ENCODE measurements around the gene HSD11B1.

HSD11B1 gene

DNA sequence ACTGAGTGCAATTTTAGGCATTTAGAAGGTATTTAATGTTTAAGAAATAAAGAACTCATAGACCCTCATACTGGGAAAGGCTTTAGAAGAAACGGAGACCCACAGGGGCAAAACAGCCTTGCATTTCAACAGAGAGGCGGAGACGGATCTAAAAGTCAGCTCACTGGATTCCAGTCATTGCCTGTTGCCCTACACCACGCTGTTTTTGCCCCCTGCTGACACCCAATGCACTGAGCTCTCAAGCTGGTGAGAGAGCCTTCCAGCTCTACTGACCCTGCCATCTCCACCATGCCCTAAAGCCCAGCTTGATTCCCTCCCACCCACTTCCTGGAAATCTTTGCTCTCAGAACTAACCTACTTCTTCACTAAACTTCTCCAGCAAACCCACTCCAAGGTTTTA lies 44.0 kb downstream of the HSD11B1 start:
- TF ChIP-seq, protein P1, sequence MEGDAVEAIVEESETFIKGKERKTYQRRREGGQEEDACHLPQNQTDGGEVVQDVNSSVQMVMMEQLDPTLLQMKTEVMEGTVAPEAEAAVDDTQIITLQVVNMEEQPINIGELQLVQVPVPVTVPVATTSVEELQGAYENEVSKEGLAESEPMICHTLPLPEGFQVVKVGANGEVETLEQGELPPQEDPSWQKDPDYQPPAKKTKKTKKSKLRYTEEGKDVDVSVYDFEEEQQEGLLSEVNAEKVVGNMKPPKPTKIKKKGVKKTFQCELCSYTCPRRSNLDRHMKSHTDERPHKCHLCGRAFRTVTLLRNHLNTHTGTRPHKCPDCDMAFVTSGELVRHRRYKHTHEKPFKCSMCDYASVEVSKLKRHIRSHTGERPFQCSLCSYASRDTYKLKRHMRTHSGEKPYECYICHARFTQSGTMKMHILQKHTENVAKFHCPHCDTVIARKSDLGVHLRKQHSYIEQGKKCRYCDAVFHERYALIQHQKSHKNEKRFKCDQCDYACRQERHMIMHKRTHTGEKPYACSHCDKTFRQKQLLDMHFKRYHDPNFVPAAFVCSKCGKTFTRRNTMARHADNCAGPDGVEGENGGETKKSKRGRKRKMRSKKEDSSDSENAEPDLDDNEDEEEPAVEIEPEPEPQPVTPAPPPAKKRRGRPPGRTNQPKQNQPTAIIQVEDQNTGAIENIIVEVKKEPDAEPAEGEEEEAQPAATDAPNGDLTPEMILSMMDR (IDR thresholded peaks at IDR 0.05; ENCODE audit: extremely low read depth, insufficient read depth, missing control alignments) = no peak
- in situ Hi-C loops (cut with MboI; ENCODE audit: low pct_unique_long_range_greater_than_20kb, low sequenced_read_pairs, unreplicated experiment) = no loop called here
- no peak for DNase-seq (ENCODE audit: low spot score)

DNA sequence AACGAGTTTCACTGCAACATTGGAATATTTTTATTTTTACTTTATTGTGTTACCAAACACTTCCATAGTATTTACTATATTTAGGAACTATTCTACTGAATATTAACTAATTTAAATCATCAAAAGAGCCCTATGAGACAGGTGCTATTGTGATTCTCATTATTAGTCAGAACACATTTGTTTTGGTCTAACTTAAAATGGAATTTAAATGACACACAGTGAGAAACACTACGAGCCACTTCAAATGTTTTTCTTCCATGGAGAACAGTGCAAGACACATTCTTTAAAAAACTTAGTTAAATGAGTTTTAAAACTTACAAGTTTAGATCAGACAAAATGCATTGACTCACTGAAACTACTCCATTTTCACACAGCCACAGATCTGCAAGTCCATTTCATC lies 44.6 kb downstream of the HSD11B1 start:
- DNase-seq (ENCODE audit: low spot score) = no peak
- in situ Hi-C loops (cut with MboI; ENCODE audit: low pct_unique_long_range_greater_than_20kb, low sequenced_read_pairs, unreplicated experiment) = no loop called here
- TF ChIP-seq, protein P1 (IDR thresholded peaks at IDR 0.05; ENCODE audit: extremely low read depth, insufficient read depth, missing control alignments) = no peak

DNA sequence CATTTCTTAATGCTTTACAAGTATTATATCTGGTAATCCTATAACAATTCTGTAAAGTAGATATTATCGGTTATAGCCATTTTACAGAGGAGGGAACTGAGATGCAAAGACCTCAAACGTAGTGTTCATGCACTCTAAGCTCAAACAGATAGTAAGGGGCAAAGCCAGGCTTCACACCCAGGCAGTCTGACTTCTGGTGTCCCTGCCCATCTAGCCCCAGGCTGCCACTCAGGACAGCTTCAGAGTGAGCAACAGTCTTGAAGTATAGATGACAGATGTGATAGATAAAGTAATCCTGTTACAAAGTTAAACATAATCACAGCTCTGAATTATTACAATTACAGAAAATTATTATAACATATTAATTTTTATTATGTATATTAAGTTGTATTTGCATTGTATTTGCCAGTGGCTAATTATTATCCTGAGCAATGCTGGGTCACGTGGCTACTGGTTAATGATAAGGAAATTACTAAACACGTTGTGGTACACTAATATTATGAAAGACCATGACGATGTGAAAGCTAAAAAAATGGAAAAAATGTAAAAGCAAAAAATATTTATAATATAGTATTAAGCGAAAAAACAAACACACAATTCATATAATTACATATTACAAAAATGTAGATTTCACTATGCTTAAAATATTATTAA lies 45.2 kb downstream of the HSD11B1 start:
- in situ Hi-C loops (cut with MboI; ENCODE audit: low pct_unique_long_range_greater_than_20kb, low sequenced_read_pairs, unreplicated experiment) = no loop called here
- DNase-seq (ENCODE audit: low spot score) = no peak
- TF ChIP-seq, protein P1 (IDR thresholded peaks at IDR 0.05; ENCODE audit: extremely low read depth, insufficient read depth, missing control alignments) = no peak

DNA sequence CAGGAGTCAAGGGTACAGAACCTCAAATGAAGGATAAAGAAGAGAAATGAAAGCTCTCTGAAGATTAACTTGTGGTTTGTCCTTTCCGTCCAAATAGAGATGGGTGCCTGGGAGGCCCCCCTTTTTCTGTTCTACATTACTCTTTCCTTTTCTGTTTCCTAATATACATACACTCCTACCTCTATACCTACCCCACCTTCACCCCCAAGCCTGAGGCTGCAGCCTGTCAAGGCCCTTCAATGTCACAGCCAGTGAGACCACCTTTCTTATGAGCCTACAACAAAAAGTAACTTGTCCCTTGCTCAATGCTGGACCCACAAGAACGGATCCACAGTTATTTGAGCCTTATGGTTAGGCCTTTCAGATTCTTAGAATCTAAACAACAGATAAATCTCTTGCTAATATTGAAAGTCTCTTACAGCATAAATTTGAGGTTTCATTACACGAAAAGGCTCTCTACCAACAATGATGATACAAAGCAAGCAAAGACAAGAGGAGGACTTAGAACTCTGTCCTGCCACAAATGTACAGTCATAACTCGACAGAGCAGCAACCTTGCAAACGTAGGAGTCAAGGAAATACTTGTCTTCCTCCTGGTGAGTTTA lies 47.1 kb downstream of the HSD11B1 start:
- DNase-seq (ENCODE audit: low spot score) = peak; percentile 71
- TF ChIP-seq, protein P1 (IDR thresholded peaks at IDR 0.05; ENCODE audit: extremely low read depth, insufficient read depth, missing control alignments) = no peak
- in situ Hi-C loops (cut with MboI; ENCODE audit: low pct_unique_long_range_greater_than_20kb, low sequenced_read_pairs, unreplicated experiment) = no loop called here

DNA sequence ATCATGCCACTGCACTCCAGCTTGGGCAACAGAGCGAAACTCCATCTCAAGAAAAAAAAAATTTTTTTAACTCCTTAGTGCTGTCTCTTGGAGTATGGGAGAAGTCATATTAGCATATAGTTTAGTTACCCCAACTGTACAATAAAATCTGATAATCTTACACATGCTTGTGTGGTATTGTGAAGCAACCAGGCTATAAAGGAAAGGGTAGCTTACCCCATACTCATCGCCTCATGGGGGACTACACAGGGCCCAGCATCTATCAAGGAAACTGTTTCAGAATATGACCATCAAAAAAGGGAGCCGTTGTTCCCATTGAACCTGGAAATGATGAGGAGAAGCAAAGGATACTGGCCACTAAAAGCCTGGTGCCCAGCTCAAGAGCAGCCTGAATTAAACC lies 48.2 kb downstream of the HSD11B1 start:
- in situ Hi-C loops (cut with MboI; ENCODE audit: low pct_unique_long_range_greater_than_20kb, low sequenced_read_pairs, unreplicated experiment) = no loop called here
- DNase-seq (ENCODE audit: low spot score) = no peak
- TF ChIP-seq, protein P1 (IDR thresholded peaks at IDR 0.05; ENCODE audit: extremely low read depth, insufficient read depth, missing control alignments) = no peak

DNA sequence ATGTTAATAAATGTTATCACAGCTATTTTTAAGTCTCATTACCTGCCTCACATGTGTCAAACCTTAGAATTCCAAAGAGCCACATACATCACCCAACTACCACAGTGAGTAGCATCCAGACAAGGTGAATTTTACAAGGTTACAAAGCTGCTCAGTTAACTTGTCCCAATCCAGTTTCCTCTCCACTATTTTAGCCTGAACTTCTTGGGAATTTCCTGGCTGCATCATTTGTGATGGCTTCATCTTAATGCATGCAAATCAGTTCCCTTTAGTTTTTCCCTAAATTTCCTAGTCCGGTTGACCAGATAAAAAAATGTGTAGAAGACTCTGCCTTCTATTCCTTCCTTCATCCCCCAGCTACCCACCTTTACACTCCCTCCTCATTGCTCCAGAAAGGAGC lies 50.6 kb downstream of the HSD11B1 start:
- TF ChIP-seq, protein P1 (IDR thresholded peaks at IDR 0.05; ENCODE audit: extremely low read depth, insufficient read depth, missing control alignments) = no peak
- in situ Hi-C loops (cut with MboI; ENCODE audit: low pct_unique_long_range_greater_than_20kb, low sequenced_read_pairs, unreplicated experiment) = no loop called here
- no peak for DNase-seq (ENCODE audit: low spot score)

All from GM13977 (cell line).